Nephron progenitor cell (in vitro differentiated cells): Measurements from ENCODE around the gene LAMC3.

Source experiments
- DNase-seq: peaks from one replicate; pipeline ENCODE4 v3.0.0; 2021
- H3K27ac Mint-ChIP-seq: 2 replicates; pipeline ENCODE4 v1.8.0; 2021; ENCODE audit warnings: mild to moderate bottlenecking, moderate library complexity, mixed read lengths
- H3K27me3 Mint-ChIP-seq: 2 replicates; pipeline ENCODE4 v1.8.0; 2021; ENCODE audit warnings: mild to moderate bottlenecking, low read depth, mixed read lengths; ENCODE audit not compliant: poor library complexity
- H3K36me3 Mint-ChIP-seq: 2 replicates; pipeline ENCODE4 v1.8.0; 2021; ENCODE audit warnings: low read depth, mixed read lengths
- H3K4me1 Mint-ChIP-seq: 2 replicates; pipeline ENCODE4 v1.8.0; 2021; ENCODE audit warnings: mixed read lengths
- H3K4me3 Mint-ChIP-seq: 2 replicates; pipeline ENCODE4 v1.8.0; 2021; ENCODE audit warnings: mild to moderate bottlenecking, moderate library complexity, mixed read lengths
- H3K9me3 Mint-ChIP-seq: 2 replicates; pipeline ENCODE4 v1.8.0; 2021; ENCODE audit warnings: mild to moderate bottlenecking, moderate library complexity, mixed read lengths
- CTCF ChIP-seq: fragments of 200-600 bp; sonication (generic); IDR thresholded peaks from 2 replicates; pipeline ENCODE4 v1.5.0; 2021; ENCODE audit warnings: antibody characterized with exemption

Gene LAMC3

GRCh38 chr9:131043087-131043486, 34.1 kb downstream of the LAMC3 start:
- Mint-ChIP-seq H3K27ac (no peak overlapping the region), H3K27me3 (peaks cover 14% of the 10 kb centered on the region), H3K9me3 (no peaks in the 10 kb centered on the region), H3K36me3 (no peaks in the 10 kb centered on the region), H3K4me3 (no peak overlapping the region), H3K4me1 (peaks cover 8% of the 10 kb centered on the region)
- no peak for DNase-seq
- TF ChIP-seq CTCF, result no peak

GRCh38 chr9:131043646-131044045, 34.7 kb downstream of the LAMC3 start:
- no peak for TF ChIP-seq CTCF
- Mint-ChIP-seq H3K27me3 (peaks cover 14% of the 10 kb centered on the region), H3K27ac (no peak overlapping the region), H3K4me1 (peaks cover 6% of the 10 kb centered on the region), H3K9me3 (no peaks in the 10 kb centered on the region), H3K4me3 (no peak overlapping the region), H3K36me3 (no peaks in the 10 kb centered on the region)
- DNase-seq, result no peak

GRCh38 chr9:131045300-131046092, 36.5 kb downstream of the LAMC3 start:
- Mint-ChIP-seq H3K9me3 (peaks cover 4% of the 10 kb centered on the region), H3K27me3 (peaks cover 14% of the 10 kb centered on the region), H3K27ac (no peak overlapping the region), H3K4me3 (no peak overlapping the region), H3K4me1 (no peaks in the 10 kb centered on the region), H3K36me3 (no peaks in the 10 kb centered on the region)
- no peak for TF ChIP-seq CTCF
- no peak for DNase-seq

GRCh38 chr9:131046093-131046380, 37.1 kb downstream of the LAMC3 start:
- Mint-ChIP-seq H3K9me3 (peaks cover 4% of the 10 kb centered on the region), H3K27me3 (peaks cover 14% of the 10 kb centered on the region), H3K27ac (no peak overlapping the region), H3K4me1 (no peaks in the 10 kb centered on the region), H3K36me3 (no peaks in the 10 kb centered on the region), H3K4me3 (no peak overlapping the region)
- no peak for TF ChIP-seq CTCF
- no peak for DNase-seq

- Mint-ChIP-seq H3K4me1 (no peaks in the 10 kb centered on the region), H3K27ac (no peak overlapping the region), H3K9me3 (peaks cover 4% of the 10 kb centered on the region), H3K36me3 (no peaks in the 10 kb centered on the region), H3K4me3 (no peak overlapping the region), H3K27me3 (peaks cover 14% of the 10 kb centered on the region)
- DNase-seq, result peak; percentile 84
- TF ChIP-seq CTCF, result peak; percentile 96
Observed at GRCh38 chr9:131046581-131047202, 37.7 kb downstream of the LAMC3 start.

GRCh38 chr9:131048332-131048731, 39.4 kb downstream of the LAMC3 start:
- Mint-ChIP-seq H3K9me3 (peaks cover 4% of the 10 kb centered on the region), H3K27me3 (peaks cover 14% of the 10 kb centered on the region)
- DNase-seq, result no peak

More at GRCh38 chr9:131048332-131048731, 39.4 kb downstream of the LAMC3 start:
- no peaks in the 10 kb centered on the region for H3K36me3 Mint-ChIP-seq
- H3K27ac Mint-ChIP-seq, result no peak overlapping the region
- no peaks in the 10 kb centered on the region for H3K4me1 Mint-ChIP-seq
- TF ChIP-seq CTCF, result no peak
- H3K4me3 Mint-ChIP-seq, result no peak overlapping the region
